ENCODE results near the gene WNT9A. TPM values are rescaled to one million over a fixed set of nuclear protein-coding genes. Genes with fewer than 3 reads are reported as not detected.

Gene WNT9A
- total and polyA plus RNA-seq, 2 of the 4 experiments (the other 2 are of a cell fraction), result 0.18 to 0.36 TPM

DNA sequence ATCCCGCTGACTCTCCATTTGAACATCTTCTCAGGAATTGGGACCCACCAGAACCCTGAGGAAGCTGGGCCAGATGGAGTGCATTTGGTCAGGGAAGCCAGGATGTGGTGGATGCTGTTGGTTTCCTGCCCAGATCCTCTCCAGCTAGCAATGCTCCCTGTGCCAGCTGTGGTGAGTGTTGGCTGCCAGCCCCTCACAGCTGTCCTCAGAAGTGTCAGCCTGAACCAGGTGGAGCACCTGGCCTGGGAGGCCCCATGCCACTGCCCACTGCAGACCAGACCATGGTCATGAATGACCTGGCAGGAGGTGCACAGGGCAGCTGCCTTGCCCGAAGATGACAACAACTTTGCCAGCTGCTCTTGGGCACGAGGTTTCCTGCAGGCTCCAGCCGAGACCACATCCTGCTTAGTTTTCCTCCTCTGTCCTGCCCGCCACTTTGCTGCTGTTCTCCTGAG lies 77.9 kb downstream of the WNT9A start:
- no peak overlapping the region for H2AK9ac ChIP-seq (replicated peaks; ENCODE audit: low read depth, low read length, poor library complexity)
- no peak for TF ChIP-seq POLR2A (IDR thresholded peaks at IDR 0.05; ENCODE audit: low read depth, low read length)
- no peak for TF ChIP-seq MXI1 (IDR thresholded peaks at IDR 0.05; ENCODE audit: borderline replicate concordance, low read depth, low read length)
- TF ChIP-seq MAFK (IDR thresholded peaks at IDR 0.05; ENCODE audit: low read depth, low read length), result no peak
- no peak for TF ChIP-seq USF2 (IDR thresholded peaks at IDR 0.05; ENCODE audit: low read depth, low read length)
- no peak for TF ChIP-seq RFX5 (IDR thresholded peaks at IDR 0.05; ENCODE audit: low read depth, low read length)
- no peak for TF ChIP-seq SMC3 (IDR thresholded peaks at IDR 0.05; ENCODE audit: low read depth, low read length)
- TF ChIP-seq CTCF (conservative IDR thresholded peaks at IDR 0.05; ENCODE audit: low read depth, low read length), result no peak
- TF ChIP-seq NFE2L2 (IDR thresholded peaks at IDR 0.05; ENCODE audit: low read depth, low read length), result no peak
- TF ChIP-seq RAD21 (IDR thresholded peaks at IDR 0.05; ENCODE audit: low read length), result no peak
- TF ChIP-seq CEBPB (IDR thresholded peaks at IDR 0.05; ENCODE audit: low read depth, low read length), result no peak
- TF ChIP-seq BHLHE40 (IDR thresholded peaks at IDR 0.05; ENCODE audit: low read depth, low read length), result no peak
- no peak for TF ChIP-seq CHD1 (IDR thresholded peaks at IDR 0.05; ENCODE audit: low read depth, low read length)
- no TSS peak for BruUV-seq (replicated peaks)
- H3K4me1 ChIP-seq (ENCODE audit: control insufficient read depth, insufficient read depth, low read length), result no peaks in the 10 kb centered on the region
- H3K9me3 ChIP-seq (ENCODE audit: control insufficient read depth, insufficient read depth, low read length), result 0 out of 2 replicates have a peak, but pooled peaks cover 2% of the 10 kb centered on the region
- H2BK20ac ChIP-seq (ENCODE audit: low read depth, low read length), result no peak overlapping the region
- no peak overlapping the region for H3K23ac ChIP-seq (ENCODE audit: low read depth, low read length)
- DNase-seq (no peak), ATAC-seq (ENCODE audit: low read depth) (no peak)
- in situ Hi-C loops (cut with MboI; ENCODE audit: low sequenced_read_pairs), result no loop called here
- no peaks in the 10 kb centered on the region for H4K20me1 ChIP-seq (ENCODE audit: insufficient read depth, low read length)
- H3K4me3 ChIP-seq (ENCODE audit: insufficient read depth, low read depth, low read length), result no peak overlapping the region
- no peak overlapping the region for H3K56ac ChIP-seq (ENCODE audit: extremely low read depth, insufficient read depth, low read length)
- no peak overlapping the region for H2AFZ ChIP-seq (replicated peaks; ENCODE audit: low read length, poor library complexity)
- no peak overlapping the region for H3K4ac ChIP-seq (ENCODE audit: low read depth, low read length)
- H2BK5ac ChIP-seq (ENCODE audit: low read depth, low read length, poor library complexity, severe bottlenecking), result no peak overlapping the region
- WGBS, 2 experiments (ENCODE audit: extremely low coverage in 2 of 2, insufficient read length in 1 of 2), result 40% methylated on average over 1 of the region's 5 CpGs; no CpG with 5 or more reads in 1 of the 2 experiments
- H2BK15ac ChIP-seq (ENCODE audit: low read depth, low read length), result no peak overlapping the region
- no peaks in the 10 kb centered on the region for H3K79me1 ChIP-seq (ENCODE audit: low read depth in 1 of 2, low read length in 2 of 2)
- H2AK5ac ChIP-seq (ENCODE audit: low read depth, low read length), result no peak overlapping the region
- H3K9me1 ChIP-seq (ENCODE audit: insufficient read depth, low read length), result no peaks in the 10 kb centered on the region
- intact Hi-C loops (cut with micrococcal nuclease), result no loop called here
- no peak overlapping the region for H3K27ac ChIP-seq (ENCODE audit: insufficient read depth, low read length)
- no peak overlapping the region for H4K5ac ChIP-seq (ENCODE audit: low read depth, low read length)
- no peak overlapping the region for H3K18ac ChIP-seq (ENCODE audit: low read depth, low read length)
- H3K9ac ChIP-seq (ENCODE audit: low read depth, low read length), result no peak overlapping the region
- dilution Hi-C loops (cut with HindIII; ENCODE audit: low sequenced_read_pairs, unreplicated experiment), result no loop called here
- CTCF ChIA-PET, result no interaction called here
- no peaks in the 10 kb centered on the region for H3K27me3 ChIP-seq (ENCODE audit: control insufficient read depth, insufficient read depth, low read length)
- H4K91ac ChIP-seq (ENCODE audit: insufficient read depth, low read depth, low read length), result no peak overlapping the region
- no peaks in the 10 kb centered on the region for H3K36me3 ChIP-seq (ENCODE audit: control insufficient read depth, insufficient read depth, low read length)
- H2BK120ac ChIP-seq (ENCODE audit: low read depth, low read length), result no peak overlapping the region
- POLR2A ChIA-PET (ENCODE audit: unreplicated experiment), result no interaction called here
- no peak overlapping the region for H4K8ac ChIP-seq (ENCODE audit: low read depth in 2 of 2, low read length in 2 of 2)
- H3K14ac ChIP-seq (replicated peaks; ENCODE audit: low read depth, low read length), result no peak overlapping the region
- H3K4me2 ChIP-seq (ENCODE audit: low read depth, low read length), result no peak overlapping the region
